HG03039 (cell line): ENCODE data around the gene TBC1D10B.
A peak's percentile ranks its signal among the peaks of the same experiment; 100 is the strongest.
"Not testable (repeated sequence)": the region's sequence is repeated elsewhere in the genome, so short reads cannot be mapped to it uniquely, and the experiment has no call there.

Source experiments
- ATAC-seq: cut with Tn5 transposase; IDR thresholded peaks from one replicate; pipeline ENCODE4 v1.9.1; 2021; ENCODE audit warnings: mild to moderate bottlenecking, moderate library complexity; ENCODE audit not compliant: unreplicated experiment

TBC1D10B gene

DNA sequence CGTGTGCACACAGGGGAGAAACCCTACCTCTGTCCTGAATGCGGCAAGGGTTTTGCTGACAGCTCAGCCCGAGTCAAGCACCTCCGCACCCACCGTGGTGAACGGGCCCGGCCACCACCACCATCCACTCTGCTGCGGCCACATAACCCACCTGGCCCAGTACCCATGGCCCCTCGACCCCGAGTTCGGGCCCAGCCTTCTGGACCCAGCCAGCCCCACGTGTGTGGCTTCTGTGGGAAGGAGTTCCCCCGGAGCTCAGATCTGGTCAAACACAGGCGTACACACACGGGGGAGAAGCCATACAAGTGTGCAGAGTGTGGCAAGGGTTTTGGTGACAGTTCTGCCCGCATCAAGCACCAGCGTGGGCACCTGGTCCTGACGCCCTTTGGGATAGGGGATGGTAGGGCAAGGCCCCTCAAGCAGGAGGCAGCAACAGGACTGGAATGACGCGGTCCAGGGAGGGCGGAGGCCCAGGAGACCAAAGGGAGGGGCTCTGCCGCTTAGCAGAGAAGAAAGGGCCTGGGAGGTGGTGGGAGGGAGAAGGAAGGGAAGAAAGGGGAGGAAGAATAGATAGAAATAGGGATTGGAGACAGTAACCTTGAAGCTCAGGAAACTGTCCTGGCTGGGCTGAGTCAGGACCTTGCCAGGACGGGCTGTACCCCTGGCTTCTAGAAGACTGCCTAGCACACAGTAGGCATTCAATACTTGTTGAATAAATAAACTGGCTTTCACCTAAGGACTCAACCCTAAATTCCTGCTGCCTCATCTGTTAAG is 28.6 kb upstream of the TBC1D10B start:
- ATAC-seq = no peak

DNA sequence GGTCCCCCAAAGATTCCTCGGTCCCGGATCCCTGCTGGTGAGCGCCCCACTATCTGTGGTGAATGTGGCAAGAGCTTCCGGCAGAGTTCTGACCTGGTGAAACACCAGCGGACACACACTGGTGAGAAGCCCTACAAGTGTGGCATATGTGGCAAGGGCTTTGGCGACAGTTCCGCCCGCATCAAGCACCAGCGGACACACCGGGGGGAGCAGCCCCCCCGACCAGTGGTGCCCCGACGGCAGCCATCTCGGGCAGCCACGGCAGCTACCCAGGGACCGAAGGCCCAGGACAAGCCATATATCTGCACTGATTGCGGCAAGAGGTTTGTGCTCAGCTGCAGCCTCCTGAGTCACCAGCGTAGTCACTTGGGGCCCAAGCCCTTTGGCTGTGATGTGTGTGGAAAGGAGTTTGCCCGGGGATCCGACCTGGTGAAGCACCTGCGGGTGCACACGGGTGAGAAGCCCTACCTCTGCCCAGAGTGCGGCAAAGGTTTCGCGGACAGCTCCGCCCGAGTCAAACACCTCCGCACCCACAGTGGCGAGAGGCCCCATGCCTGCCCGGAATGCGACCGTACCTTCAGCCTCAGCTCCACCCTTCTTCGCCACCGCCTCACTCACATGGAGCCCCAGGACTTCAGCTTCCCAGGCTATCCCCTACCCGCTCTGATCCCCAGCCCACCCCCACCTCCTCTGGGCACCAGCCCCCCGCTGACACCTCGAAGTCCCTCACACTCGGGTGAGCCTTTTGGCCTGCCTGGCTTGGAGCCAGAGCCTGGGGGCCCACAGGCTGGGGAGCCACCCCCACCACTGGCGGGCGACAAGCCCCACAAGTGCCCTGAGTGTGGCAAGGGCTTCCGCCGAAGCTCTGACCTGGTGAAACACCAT is 27.7 kb upstream of the TBC1D10B start:
- ATAC-seq = no peak

DNA sequence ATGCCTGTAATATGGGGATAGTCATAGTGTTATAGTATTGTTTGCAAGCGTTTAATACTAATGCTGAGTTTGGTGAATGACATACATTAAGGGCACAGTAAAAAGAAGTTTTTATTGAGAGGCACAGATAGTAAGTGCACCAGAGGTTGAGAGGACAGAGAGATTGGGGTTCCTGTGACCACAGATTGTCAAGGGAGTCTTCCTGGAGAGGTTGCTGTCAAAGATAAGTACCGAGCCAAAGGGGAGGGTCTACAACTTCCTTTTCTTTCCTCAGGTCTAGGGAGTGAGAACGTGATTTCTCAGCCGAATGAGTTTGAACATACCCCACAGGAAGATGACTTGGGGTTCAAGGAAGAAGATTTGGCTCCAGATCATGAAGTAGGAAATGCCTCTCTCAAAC is 26.8 kb upstream of the TBC1D10B start:
- no peak for ATAC-seq

DNA sequence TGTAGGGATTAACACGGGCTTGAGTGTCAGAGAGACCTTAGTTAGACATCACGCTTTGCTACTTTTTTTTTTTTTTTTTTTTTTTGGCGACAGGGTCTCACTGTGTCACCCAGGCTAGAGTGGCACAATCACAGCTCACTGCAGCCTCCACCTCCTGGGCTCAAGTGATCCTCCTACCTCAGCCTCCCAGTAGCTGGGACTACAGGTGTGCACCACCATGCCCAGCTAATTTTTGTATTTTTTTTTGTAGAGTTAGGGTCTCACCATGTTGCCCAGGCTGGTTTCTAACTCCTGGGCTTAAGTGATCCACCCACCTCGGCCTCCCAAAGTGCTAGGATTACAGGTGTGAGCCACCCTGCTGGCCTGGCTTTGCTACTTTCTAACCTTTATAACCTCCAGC is 26.3 kb upstream of the TBC1D10B start:
- not testable (repeated sequence) for ATAC-seq

DNA sequence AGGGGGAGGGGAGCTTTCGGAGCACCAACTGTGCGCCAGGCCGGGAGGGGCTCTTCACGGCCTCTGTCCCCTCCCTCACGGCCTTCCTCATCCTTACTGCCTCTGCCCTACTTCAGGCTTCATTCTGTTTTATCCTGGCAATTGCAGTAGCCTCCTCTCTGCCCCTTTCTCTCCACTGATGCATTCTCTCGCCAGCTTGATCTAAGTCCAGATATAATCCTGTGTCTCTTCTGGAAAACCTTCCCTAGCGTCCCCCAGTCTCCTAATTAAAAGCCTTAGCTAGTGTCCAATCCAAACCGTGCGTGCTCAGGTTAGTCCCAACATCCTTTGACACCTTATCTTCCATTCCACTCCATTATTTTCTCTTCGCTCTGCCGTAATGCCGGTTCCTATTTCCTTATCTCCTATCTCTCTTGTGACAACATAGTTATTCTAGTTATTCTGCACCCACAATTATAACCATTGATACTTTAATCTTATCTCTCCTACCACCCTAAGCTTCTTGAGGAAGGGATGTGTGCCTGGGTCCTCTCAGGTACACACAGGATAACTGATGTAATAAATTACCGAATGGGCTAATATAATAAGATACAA is 25.8 kb upstream of the TBC1D10B start:
- ATAC-seq = no peak

DNA sequence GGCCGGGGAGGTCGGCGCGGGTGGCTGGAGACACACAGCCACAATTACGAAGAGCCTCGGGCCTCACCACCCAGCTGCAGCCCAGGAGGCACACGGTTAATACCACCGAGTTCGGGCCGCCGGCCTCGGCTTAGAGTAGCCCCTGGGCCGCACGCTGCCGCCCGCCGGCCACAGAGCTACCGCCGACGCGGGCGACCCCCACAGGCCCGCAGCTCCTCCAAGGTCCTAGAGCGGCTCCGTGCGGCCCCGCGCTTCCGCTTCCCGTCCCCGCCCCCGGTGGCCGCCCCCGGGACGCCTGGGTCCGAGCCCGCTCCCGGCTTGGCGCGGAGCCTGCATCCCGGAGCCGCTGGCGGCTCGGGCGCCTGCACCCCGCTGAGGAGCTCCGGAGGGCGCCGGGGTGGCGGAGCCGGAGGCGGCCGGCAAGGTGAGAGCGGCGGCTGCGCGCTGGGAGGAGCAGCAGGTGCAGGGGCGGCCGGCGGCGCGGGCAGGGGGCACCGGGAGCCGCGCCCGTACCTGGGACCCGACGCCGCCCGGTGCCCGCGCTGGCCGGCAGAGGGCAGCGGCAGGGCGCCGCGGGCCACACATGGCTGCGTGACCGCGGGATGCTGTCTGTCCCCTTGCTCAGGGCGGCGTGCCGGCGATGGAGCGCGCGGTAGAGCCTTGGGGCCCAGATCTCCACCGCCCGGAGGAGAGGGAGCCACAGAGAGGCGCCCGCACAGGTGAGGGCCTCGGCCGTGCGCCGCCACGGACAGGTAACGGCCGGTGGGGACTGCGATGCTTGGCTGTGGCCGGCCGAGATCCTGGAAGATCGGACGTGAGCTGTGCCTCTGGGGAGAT is 25.1 kb upstream of the TBC1D10B start, which contains the start of gene ZNF48:
Gene ZNF48, plus strand, starts transcription at position 266 of the 837 bp plus-strand sequence. Its CDS starts 375 bp downstream, at position 641.
- ATAC-seq = peak; percentile 57

DNA sequence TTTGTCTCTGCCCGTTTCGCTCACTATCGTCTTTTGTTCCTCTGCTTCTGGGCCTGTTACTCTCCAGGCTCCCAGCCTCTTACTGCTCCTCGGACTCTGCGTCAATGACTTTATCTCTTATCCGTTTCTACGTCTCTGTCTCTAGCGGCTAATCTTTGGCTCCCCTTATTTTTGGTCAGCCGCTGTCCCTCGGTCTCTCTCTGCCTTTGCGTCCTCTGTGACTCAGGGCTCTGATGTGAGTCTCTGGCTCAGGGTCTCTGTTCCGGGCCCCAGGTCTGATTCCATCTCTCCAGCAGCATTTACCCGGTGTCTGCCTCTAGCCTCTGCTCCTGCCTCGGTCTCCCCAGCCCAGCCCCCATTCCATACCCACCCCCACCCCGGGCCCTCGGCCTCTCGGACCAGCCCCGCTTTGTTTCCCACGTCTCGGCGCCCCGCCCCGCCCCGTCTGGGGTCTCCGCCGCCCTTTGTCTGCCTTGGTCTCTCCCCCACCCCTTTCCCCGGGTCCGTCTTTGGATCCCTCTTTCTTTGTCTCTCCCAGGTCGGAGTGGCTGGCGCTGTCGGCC is 24.4 kb upstream of the TBC1D10B start:
- no peak for ATAC-seq

DNA sequence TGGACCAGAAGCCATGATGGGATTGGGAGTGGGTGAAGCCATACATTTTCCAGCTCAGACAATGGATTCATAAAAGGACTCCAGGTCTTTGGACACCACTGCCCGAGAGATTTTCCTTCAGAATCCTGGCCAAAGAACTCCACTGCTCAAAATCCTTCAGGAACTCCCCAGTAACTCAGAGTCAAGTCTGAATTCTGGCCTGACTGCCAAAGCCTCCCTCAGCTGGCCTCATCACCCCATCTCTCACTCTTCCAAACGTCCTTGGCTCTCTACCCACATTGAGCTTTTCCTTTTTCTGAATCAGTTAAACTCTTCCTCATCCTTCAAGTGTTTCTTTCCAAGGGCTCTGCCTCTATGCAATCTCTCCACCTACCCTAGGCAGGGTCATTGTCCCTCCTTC is 13.2 kb upstream of the TBC1D10B start:
- no peak for ATAC-seq

DNA sequence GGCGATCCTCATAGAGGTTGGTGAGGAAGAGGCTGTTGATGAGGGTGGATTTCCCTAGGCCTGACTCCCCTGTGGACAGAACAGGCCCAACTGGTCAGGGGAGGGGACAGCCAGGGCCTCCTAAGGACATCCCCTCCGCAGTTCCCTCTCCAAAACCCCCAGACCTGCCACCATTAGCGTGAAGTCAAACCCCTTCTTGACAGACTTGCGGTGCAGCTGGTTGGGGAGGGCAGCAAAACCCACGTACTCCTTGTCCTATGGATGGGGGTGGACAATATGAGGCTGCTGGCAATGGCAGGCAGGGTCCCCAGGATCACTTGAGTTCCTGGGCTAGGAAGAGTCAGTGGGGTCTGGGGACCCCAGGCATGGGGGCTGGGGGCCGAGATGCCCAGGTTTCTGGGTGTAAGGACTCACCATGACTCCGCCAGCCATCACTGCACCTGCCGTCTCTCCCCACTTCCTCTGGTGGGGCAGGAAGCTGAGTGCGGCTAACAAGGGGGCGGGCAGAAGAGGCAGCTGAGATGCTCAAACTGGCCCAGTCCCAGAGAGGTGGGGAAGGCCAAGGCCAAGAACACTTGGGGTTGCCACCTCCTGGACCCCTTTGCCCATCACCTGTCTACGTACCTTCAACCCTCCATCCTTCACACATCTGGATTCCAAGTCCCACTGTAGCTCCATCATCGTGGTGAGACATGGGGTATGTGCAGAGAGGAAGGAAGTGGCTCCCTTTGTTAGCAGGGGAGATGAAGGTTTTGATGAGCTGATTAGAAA is 12.0 kb upstream of the TBC1D10B start, which contains the start of gene SEPTIN1:
Gene SEPTIN1, minus strand, starts transcription at position 451 of the 771 bp plus-strand sequence. Its CDS starts 19 bp downstream, at position 432.
- ATAC-seq = no peak

DNA sequence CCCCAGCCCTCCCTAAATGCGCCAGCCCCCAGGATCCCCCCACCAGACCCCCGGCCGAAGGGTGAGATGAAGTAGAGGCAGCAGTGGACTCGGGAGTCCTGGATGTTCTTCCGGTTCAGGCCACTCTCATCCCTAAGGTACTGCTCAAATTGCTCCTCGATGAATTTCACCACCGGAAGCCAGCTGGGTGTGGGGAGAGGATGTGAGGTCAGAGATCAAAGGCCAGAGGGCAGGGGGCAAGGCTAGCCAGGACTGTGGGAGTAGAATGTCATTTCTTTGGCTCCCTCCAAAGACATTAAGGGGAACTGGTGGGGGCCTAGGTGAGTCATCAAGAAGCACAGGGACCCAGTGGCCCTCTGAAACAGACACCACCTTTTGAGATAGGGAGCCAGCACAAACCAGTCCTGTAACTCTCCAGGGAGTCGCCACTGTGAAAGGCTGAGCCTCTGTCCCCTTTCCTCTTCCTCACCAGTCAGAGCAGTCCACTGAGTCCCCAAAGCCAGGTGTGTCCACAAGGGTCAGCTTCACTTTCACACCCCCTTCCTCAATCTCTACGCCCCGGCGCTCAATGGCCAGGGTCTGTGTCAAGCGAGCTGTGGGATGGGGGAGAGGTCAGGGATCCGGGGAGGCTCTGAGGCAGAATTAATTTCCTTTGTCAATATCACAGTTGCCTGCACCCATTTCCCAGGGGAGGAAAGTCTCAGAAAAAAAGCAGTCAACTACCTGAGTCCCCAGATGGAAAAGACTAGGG is 11.2 kb upstream of the TBC1D10B start:
- no peak for ATAC-seq

DNA sequence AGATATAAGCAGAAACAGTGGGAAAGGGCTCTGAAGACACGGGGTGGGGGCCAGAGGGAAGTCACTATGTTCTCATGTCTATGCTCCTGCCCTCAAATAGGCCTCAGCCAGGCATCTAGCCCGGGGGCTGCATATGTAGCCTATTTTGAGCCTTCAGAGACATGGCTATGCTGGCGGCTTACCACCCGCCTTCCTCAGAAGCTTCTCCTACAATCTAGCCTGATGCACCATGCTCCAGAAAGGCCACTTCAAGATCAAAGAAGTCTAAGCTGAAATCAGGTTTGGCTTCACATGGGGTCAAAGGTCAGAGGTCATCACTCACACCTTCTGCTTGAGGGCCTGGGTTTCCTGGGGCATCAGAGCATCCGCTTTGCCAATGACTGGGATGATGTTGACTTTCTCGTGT is 10.5 kb upstream of the TBC1D10B start:
- no peak for ATAC-seq

DNA sequence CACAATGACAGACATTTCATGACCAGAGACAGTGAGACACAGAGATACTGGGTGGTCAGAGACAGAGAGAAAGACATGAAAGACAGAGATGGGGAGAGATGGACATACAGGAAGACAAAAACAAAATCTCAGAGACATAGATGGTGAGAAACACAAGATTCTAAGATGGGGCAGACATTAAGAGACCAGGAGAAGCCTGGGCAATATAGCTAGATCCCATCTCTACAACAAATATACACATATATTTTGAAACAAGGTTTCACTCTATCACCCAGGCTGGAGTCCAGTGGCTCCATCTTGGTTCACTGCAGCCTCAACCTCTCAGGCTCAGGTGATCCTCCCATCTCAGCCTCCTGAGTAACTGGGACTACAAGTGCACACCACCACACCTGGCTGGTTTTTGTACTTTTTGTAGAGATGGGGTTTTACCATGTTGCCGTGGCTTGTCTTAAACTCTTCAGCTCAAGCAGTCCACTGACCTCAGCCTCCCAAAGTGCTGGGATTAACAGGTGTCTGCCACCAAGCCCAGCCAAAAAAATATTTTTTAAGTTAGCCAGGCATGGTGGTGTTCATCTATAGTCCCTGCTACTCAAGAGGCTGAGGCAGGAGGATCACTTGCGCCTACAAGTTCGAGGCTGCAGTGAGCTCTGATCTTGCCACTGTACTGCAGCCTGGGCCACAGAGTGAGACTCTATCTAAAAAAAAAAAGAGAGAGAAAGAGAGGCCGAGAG is 9.9 kb upstream of the TBC1D10B start:
- no peak for ATAC-seq

DNA sequence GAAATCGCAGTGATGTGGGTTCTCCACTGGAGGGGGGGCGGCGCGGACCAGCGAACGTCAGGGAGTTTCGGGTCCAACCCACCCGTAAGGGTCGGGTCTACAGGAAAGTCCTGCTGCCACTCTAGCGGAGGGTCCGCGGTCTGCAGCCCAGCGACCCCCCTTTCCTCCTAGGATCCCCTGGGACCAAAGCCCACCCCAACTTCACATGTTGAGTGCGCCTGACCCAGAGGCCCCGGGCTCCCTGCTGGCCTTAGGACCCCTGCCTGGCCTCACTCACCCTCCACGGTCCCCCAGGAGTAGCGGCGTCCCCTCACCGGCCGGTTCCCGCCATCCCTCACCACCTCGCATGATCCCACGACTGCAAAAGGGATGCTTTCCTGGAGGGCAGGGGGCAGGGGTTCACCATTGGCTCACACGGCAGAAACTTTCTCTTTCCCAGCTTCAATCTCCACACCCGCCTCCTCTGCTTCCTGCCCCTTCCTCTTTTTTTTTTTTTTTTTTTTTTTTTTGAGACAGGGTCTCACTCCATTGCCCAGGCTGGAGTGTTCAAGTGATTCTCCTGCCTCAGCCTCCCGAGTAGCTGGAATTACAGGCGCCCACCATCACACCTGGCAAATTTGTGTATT is 9.0 kb upstream of the TBC1D10B start:
- no peak for ATAC-seq

DNA sequence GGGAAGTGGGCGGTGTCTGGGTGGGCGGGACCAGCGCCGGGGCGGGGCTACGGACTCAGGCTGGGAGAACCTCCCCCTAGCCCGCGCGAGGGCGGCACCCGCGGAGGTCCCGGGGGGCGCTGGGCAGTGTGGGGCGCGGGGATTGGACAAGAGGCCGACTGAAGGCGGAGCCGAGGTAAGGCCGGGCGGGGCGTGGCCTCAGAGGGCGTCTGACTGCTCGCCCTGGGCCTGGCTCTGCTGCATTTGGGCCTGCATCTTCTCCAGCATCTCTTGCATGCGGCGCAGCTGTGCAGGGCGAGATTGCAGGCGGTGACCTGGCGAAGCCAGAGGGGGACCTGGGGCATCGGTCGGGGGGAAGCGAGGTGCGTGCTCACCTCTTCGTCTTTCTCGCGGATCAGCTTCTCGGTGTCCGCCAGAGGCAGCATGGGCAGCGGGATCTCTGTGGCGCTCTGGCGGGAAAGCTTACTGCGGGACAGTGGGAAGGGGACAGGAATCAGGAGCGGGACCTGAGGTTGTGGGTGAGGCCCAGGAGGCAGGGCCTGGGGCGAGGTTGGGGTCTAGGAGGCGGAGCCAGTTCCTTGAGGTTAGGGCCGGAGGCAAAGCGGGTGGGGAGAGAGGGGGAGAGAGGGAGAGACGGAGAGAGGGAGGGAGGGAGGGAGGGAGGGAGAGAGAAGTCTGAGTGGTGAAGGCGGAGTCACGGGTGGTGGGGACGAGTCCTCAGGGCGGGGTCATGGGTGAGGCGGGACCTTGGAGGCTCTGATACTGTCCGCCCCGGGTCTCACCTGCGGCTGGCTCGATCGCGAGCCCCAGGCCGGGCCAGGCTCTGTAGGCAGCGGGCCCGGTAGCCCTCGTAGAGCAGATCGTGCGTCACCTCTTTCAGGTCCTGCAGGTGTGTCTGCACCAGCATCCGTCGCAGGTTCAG is 8.2 kb upstream of the TBC1D10B start:
- peak; percentile 88 for ATAC-seq

DNA sequence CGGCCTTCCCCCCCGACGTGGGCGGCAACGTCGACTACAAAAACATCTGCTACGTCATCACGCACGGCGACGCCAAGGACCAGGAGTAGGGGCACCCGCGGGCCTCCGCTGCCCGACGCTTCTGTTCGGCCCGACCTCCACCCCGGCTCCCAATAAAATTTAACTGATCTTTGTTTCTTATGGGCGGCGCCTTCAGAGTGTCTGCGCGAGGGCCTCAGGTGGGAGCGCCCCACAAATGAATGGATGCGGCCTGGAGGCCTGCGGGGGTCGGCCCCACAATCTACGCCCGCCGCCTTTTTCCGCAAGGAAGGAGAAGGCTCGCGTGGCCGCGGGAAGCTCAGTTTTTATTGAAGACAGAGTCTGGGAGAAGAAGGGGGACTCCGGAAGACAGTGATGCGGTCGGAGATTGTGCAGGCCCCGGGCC is 7.5 kb upstream of the TBC1D10B start:
- peak; percentile 36 for ATAC-seq

DNA sequence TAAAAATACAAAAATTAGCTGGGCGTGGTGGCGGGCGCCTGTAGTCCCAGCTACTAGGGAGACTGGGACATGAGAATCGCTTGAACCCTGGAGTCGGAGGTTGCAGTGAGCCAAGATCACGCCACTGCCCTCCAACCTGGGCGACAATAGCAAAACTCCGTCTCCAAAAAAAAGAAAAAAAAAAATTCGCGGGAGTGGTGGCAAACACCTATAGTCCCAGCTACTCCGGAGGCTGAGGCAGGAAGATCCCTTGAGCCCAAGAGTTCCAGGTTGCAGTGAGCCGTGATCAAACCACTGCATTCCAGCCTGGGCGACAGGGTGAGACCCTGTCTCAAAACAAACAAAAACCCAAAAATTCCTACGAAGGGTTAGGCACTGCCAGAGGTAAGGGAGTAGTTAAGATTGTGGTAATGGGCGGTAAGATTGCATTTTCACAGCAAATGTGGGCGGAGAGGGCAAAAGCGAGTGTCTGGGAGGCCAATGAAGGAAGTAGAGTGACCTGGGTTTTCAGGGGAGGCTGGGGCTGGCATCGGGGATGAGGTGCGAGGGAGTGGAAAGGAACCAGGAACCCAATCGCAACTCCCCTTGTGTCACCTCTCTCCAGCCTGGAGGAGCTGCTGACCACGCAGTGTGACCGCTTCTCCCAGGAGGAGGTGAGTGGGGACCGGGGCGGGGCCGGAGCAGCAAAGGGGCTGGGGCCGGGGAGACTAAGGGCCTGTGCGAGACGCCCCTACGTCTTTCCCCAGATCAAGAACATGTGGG is 6.9 kb upstream of the TBC1D10B start:
- ATAC-seq = no peak
